Endothelial cell of umbilical vein (primary cell): ENCODE measurements around the gene GFPT2. TPM values are rescaled to one million over a fixed set of nuclear protein-coding genes. Genes with fewer than 3 reads are reported as not detected.

Source experiments
- BruUV-seq: library from RNA; stranded (reverse); fragments of 400-500 nt; replicated peaks from 2 replicates; lab custom pipeline; 2021; lab: Mats Ljungman, UMichigan
- CTCF ChIA-PET: fragments of 300-600, 350-600 bp; sonication (Branson Sonifier 250); formaldehyde crosslinking; loops from one replicate; lab custom pipeline; 2021; ENCODE audit warnings: antibody characterized with exemption, inconsistent platforms; lab: Charles Lee
- POLR2A ChIA-PET: fragments of 300-600, 350-600 bp; sonication (Branson Sonifier 250); formaldehyde crosslinking; loops from one replicate; lab custom pipeline; 2021; ENCODE audit warnings: antibody characterized with exemption, inconsistent platforms; lab: Charles Lee
- DNase-seq: peaks from one replicate; pipeline ENCODE4 v3.0.0-alpha.2; 2011; ENCODE audit warnings: low read depth, low spot score
- FAIRE-seq: peaks from 2 replicates; lab custom pipeline; 2011; peaks lifted over from hg19 to GRCh38; lab: Jason Lieb, UNC
- H2AFZ ChIP-seq: 2 replicates; pipeline ENCODE4 v1.6.0; 2012; ENCODE audit warnings: low read depth, low read length, control low read depth, inconsistent platforms
- H3K27ac ChIP-seq: 2 replicates; pipeline ENCODE4 v1.5.1; 2011; ENCODE audit warnings: low read depth, mild to moderate bottlenecking, control low read depth, low read length, moderate library complexity; ENCODE audit not compliant: insufficient read depth
- H3K27me3 ChIP-seq, 2 experiments: 2 replicates each; pipeline versions ENCODE4 v1.6.0 to v1.6.1; 2011; ENCODE audit warnings: low read length in 2 of 2, mixed read lengths in 1 of 2; ENCODE audit not compliant: control insufficient read depth in 2 of 2, insufficient read depth in 2 of 2
- H3K36me3 ChIP-seq, 2 experiments: 2 replicates in 1 of 2; 3 replicates in 1 of 2; pipeline ENCODE4 v1.5.1; 2011; ENCODE audit warnings: low read length in 2 of 2, mild to moderate bottlenecking in 1 of 2, moderate library complexity in 1 of 2; ENCODE audit not compliant: control insufficient read depth in 2 of 2, insufficient read depth in 2 of 2; ENCODE audit errors: extremely low read depth in 1 of 2
- H3K4me1 ChIP-seq: 3 replicates; pipeline ENCODE4 v1.5.1; 2011; ENCODE audit warnings: mild to moderate bottlenecking, low read length; ENCODE audit not compliant: control insufficient read depth, insufficient read depth; ENCODE audit errors: extremely low read depth
- H3K4me2 ChIP-seq: 2 replicates; pipeline ENCODE4 v1.6.1; 2011; ENCODE audit warnings: low read length, control low read depth, mixed read lengths; ENCODE audit not compliant: insufficient read depth
- H3K4me3 ChIP-seq, 3 experiments: fragments of 200-600 bp in 1 of 3; sonication (generic), shearing (Covaris generic) in 1 of 3; replicated peaks in 1 of 3; 2 replicates each; pipeline ENCODE4 v1.5.1; 2011 to 2016; ENCODE audit warnings: control low read depth in 3 of 3, low read length in 3 of 3, mild to moderate bottlenecking in 2 of 3, inconsistent platforms in 1 of 3, low read depth in 1 of 3, moderate library complexity in 1 of 3; ENCODE audit not compliant: insufficient read depth in 1 of 3
- H3K79me2 ChIP-seq: 2 replicates; pipeline ENCODE4 v1.6.0; 2012; ENCODE audit warnings: low read length, inconsistent platforms; ENCODE audit not compliant: control insufficient read depth, insufficient read depth
- H3K9ac ChIP-seq: replicated peaks from 2 replicates; pipeline ENCODE3; 2011; ENCODE audit warnings: low read length, control low read depth; ENCODE audit not compliant: insufficient read depth; ENCODE audit errors: extremely low read depth
- H3K9me1 ChIP-seq: replicated peaks from 3 replicates; pipeline ENCODE4 v1.6.0; 2011; ENCODE audit warnings: mild to moderate bottlenecking, low read length; ENCODE audit not compliant: control insufficient read depth, insufficient read depth; ENCODE audit errors: extremely low read depth
- H3K9me3 ChIP-seq: replicated peaks from 2 replicates; pipeline ENCODE4 v1.5.1; 2012; ENCODE audit warnings: low read length, inconsistent platforms; ENCODE audit not compliant: control insufficient read depth, insufficient read depth
- H4K20me1 ChIP-seq: replicated peaks from 2 replicates; pipeline ENCODE3; 2011; ENCODE audit warnings: mild to moderate bottlenecking, low read length; ENCODE audit not compliant: control insufficient read depth, insufficient read depth; ENCODE audit errors: extremely low read depth
- CTCF ChIP-seq, 2 donors: IDR thresholded peaks; 1 replicate in 1 of 2; 2 replicates in 1 of 2; pipeline ENCODE4 v1.5.1; 2011; ENCODE audit warnings: low read length in 2 of 2, mild to moderate bottlenecking in 2 of 2, moderate library complexity in 2 of 2, control low read depth in 1 of 2, inconsistent platforms in 1 of 2, low read depth in 1 of 2; ENCODE audit not compliant: insufficient read depth in 1 of 2; ENCODE audit errors: extremely low read depth in 1 of 2
- EZH2 ChIP-seq: IDR thresholded peaks from 2 replicates; pipeline ENCODE4 v1.6.1; 2012; ENCODE audit warnings: borderline replicate concordance, low read depth, mild to moderate bottlenecking, moderate library complexity, low read length, inconsistent platforms; ENCODE audit not compliant: severe bottlenecking
- FOS ChIP-seq: IDR thresholded peaks from 2 replicates; pipeline ENCODE4 v1.6.1; 2011; ENCODE audit warnings: mild to moderate bottlenecking, low read length, moderate library complexity, borderline replicate concordance; ENCODE audit not compliant: insufficient read depth
- GATA2 ChIP-seq: IDR thresholded peaks from 2 replicates; pipeline ENCODE4 v1.7.0; 2011; ENCODE audit warnings: low read depth, mild to moderate bottlenecking, moderate library complexity, mixed read lengths, low read length; ENCODE audit not compliant: insufficient read length, insufficient read depth
- JUN ChIP-seq: IDR thresholded peaks from 2 replicates; pipeline ENCODE4 v1.6.1; 2011; ENCODE audit warnings: borderline replicate concordance, low read depth; ENCODE audit not compliant: insufficient read length, insufficient read depth
- MAX ChIP-seq: IDR thresholded peaks from 2 replicates; pipeline ENCODE4 v1.6.1; 2011; ENCODE audit not compliant: insufficient read depth, insufficient read length
- MYC ChIP-seq: IDR thresholded peaks from one replicate; pipeline ENCODE4 v1.6.1; 2011; ENCODE audit warnings: mild to moderate bottlenecking, low read depth, low read length
- POLR2A ChIP-seq: IDR thresholded peaks from 2 replicates; pipeline ENCODE4 v1.6.1; 2012; ENCODE audit warnings: low read depth, mild to moderate bottlenecking, control low read depth, low read length
- POLR2AphosphoS5 ChIP-seq: IDR thresholded peaks from 2 replicates; pipeline ENCODE4 v1.6.1; 2012; ENCODE audit warnings: low read depth, mild to moderate bottlenecking, control low read depth, low read length, moderate library complexity; ENCODE audit not compliant: insufficient read depth
- dilution Hi-C: fragments of 300-500 bp; cut with MboI; formaldehyde crosslinking; loops from one replicate; pipeline ENCODE4 v1.15.0; 2019; ENCODE audit warnings: low sequenced_read_pairs; ENCODE audit not compliant: extremely low pct_ligation_motif_present
- intact Hi-C: fragments of 100-400 bp; cut with micrococcal nuclease; formaldehyde crosslinking; loops from one replicate; pipeline ENCODE4 v1.10.0; 2022
- polyA plus RNA-seq, 4 experiments: library from polyadenylated mRNA; depleted of rRNA in 3 of 4; stranded (reverse) in 3 of 4; unstranded in 1 of 4; fragments of >200 nt; gene quantifications; 2 replicates each; pipeline versions ENCODE4 v1.2.1 to v1.2.3, GENCODE V29; 2011 to 2012; ENCODE audit warnings: missing spikeins in 1 of 4
- total RNA-seq: library from RNA; stranded (reverse); gene quantifications from 2 replicates; pipeline ENCODE4 v1.2.3, GENCODE V29; 2021

The GFPT2 gene
- total and polyA plus RNA-seq, 2 donors (not counting 3 experiments of a cell fraction or from before 2014, with no cell fraction given), result 4.3 to 4.5 TPM

- H3K4me2 ChIP-seq, result no peak overlapping the region
- no TSS peak for BruUV-seq
- intact Hi-C loops (no loop called here), dilution Hi-C loops (no loop called here)
- DNase-seq, result no peak
- H3K79me2 ChIP-seq, result no peaks in the 10 kb centered on the region
- CTCF ChIA-PET, result no interaction called here
- no peak overlapping the region for H3K27ac ChIP-seq
- no peak for TF ChIP-seq FOS
- TF ChIP-seq POLR2AphosphoS5, result no peak
- no peak for TF ChIP-seq GATA2
- TF ChIP-seq EZH2, result no peak
- TF ChIP-seq CTCF (IDR thresholded peaks at IDR 0.05; ENCODE audit: extremely low read depth in 1 of 2, insufficient read depth in 1 of 2, low read depth in 1 of 2, low read length in 2 of 2), result no peak
- no peak for TF ChIP-seq MAX
- no peak for TF ChIP-seq MYC
- TF ChIP-seq POLR2A, result no peak
- no peak for TF ChIP-seq JUN
- no peak for FAIRE-seq
- no peak overlapping the region for H2AFZ ChIP-seq
- H3K36me3 ChIP-seq, result no peaks in the 10 kb centered on the region
- H3K9ac ChIP-seq, result no peak overlapping the region
- H3K4me3 ChIP-seq, result no peak overlapping the region
- no peaks in the 10 kb centered on the region for H3K9me3 ChIP-seq
- H3K9me1 ChIP-seq, result no peaks in the 10 kb centered on the region
- H3K27me3 ChIP-seq, result no peaks in the 10 kb centered on the region
- no peaks in the 10 kb centered on the region for H3K4me1 ChIP-seq
- no peaks in the 10 kb centered on the region for H4K20me1 ChIP-seq
- POLR2A ChIA-PET, result no interaction called here
These were observed 14.9 kb upstream of the GFPT2 start for GRCh38 chr5:180367991-180368390.
